H1 (cell line): ENCODE data around the gene TOGARAM1. TPM values are rescaled to one million over a fixed set of nuclear protein-coding genes. Genes with fewer than 3 reads are reported as not detected.

ENCODE experiments used
- CTCF ChIA-PET: fragments of 300-600 bp; sonication (Branson Sonifier 250); formaldehyde crosslinking; loops from one replicate; lab custom pipeline; 2021; ENCODE audit not compliant: partially characterized antibody; lab: Charles Lee
- POLR2A ChIA-PET: fragments of 300-600 bp; sonication (Branson Sonifier 250); formaldehyde crosslinking; loops from one replicate; lab custom pipeline; 2021; ENCODE audit warnings: inconsistent platforms; ENCODE audit not compliant: partially characterized antibody; lab: Charles Lee
- DNase-seq, 2 experiments: peaks; one replicate each; pipeline versions ENCODE4 v3.0.0 to v3.0.0-alpha.2; 2010 to 2022; ENCODE audit warnings: low spot score in 2 of 2, low read depth in 1 of 2, mixed read lengths in 1 of 2
- FAIRE-seq: peaks from 2 replicates; lab custom pipeline; 2011; peaks lifted over from hg19 to GRCh38; lab: Jason Lieb, UNC
- H2AFZ ChIP-seq: 2 replicates; pipeline ENCODE4 v1.8.1; 2012; ENCODE audit warnings: low read length, inconsistent platforms
- H2AK5ac ChIP-seq: 2 replicates; pipeline ENCODE4 v1.6.1; 2013; ENCODE audit warnings: low read depth, low read length
- H2BK120ac ChIP-seq: replicated peaks from 2 replicates; pipeline ENCODE3; 2013; ENCODE audit warnings: low read depth, low read length, inconsistent platforms
- H2BK12ac ChIP-seq: 2 replicates; pipeline ENCODE4 v1.6.1; 2013; ENCODE audit warnings: low read depth, low read length
- H2BK15ac ChIP-seq: 2 replicates; pipeline ENCODE4 v1.6.1; 2013; ENCODE audit warnings: low read length
- H2BK20ac ChIP-seq: 2 replicates; pipeline ENCODE4 v1.6.1; 2013; ENCODE audit warnings: low read length
- H2BK5ac ChIP-seq: 2 replicates; pipeline ENCODE4 v1.6.1; 2013; ENCODE audit warnings: low read depth, low read length
- H3K14ac ChIP-seq: 2 replicates; pipeline ENCODE4 v1.6.1; 2013; ENCODE audit warnings: inconsistent platforms; ENCODE audit not compliant: insufficient read length
- H3K18ac ChIP-seq: 2 replicates; pipeline ENCODE4 v1.6.1; 2013; ENCODE audit warnings: low read length; ENCODE audit errors: extremely low read depth
- H3K23ac ChIP-seq: 2 replicates; pipeline ENCODE4 v1.6.1; 2013; ENCODE audit warnings: inconsistent platforms; ENCODE audit not compliant: insufficient read length
- H3K23me2 ChIP-seq: 2 replicates; pipeline ENCODE4 v1.6.1; 2013; ENCODE audit warnings: low read depth, low read length
- H3K27ac ChIP-seq: 2 replicates; pipeline ENCODE4 v1.6.1; 2011; ENCODE audit warnings: low read depth, low read length, inconsistent platforms
- H3K27me3 ChIP-seq, 4 experiments: replicated peaks in 1 of 4; 1 replicate in 1 of 4; 2 replicates in 3 of 4; pipeline versions ENCODE4 v1.6.1 to v1.8.1; 2011 to 2013; ENCODE audit warnings: low read length in 3 of 4, mild to moderate bottlenecking in 3 of 4, inconsistent platforms in 2 of 4, mixed read lengths in 2 of 4, moderate library complexity in 1 of 4; ENCODE audit not compliant: control insufficient read depth in 3 of 4, insufficient read depth in 3 of 4; ENCODE audit errors: extremely low read depth in 1 of 4
- H3K36me3 ChIP-seq, 4 experiments: 2 replicates each; pipeline versions ENCODE4 v1.6.1 to v1.8.1; 2011 to 2013; ENCODE audit warnings: mild to moderate bottlenecking in 4 of 4, low read length in 3 of 4, moderate library complexity in 2 of 4, control low read depth in 1 of 4, inconsistent platforms in 1 of 4; ENCODE audit not compliant: insufficient read depth in 4 of 4, control insufficient read depth in 2 of 4
- H3K4ac ChIP-seq: replicated peaks from 2 replicates; pipeline ENCODE3; 2013; ENCODE audit warnings: low read length, low read depth, mixed read lengths, inconsistent platforms; ENCODE audit not compliant: insufficient read length
- H3K4me1 ChIP-seq, 4 experiments: replicated peaks in 1 of 4; 1 replicate in 1 of 4; 2 replicates in 3 of 4; pipeline versions ENCODE4 v1.6.1 to v1.8.1; 2011 to 2013; ENCODE audit warnings: low read length in 3 of 4, inconsistent platforms in 2 of 4, mixed read lengths in 1 of 4; ENCODE audit not compliant: insufficient read depth in 4 of 4, control insufficient read depth in 3 of 4
- H3K4me2 ChIP-seq, 2 experiments: 2 replicates each; pipeline versions ENCODE4 v1.6.1 to v1.8.1; 2011 to 2013; ENCODE audit warnings: low read depth in 2 of 2, low read length in 2 of 2, control low read depth in 1 of 2, inconsistent platforms in 1 of 2, mild to moderate bottlenecking in 1 of 2; ENCODE audit not compliant: insufficient read depth in 1 of 2
- H3K4me3 ChIP-seq, 4 experiments: fragments of 200-600, 300-600 bp in 1 of 4; sonication (generic), shearing (Covaris generic), sonication (Bioruptor Twin) in 1 of 4; 2 replicates each; pipeline versions ENCODE4 v1.5.1 to v1.8.1; 2011 to 2016; ENCODE audit warnings: low read length in 4 of 4, low read depth in 3 of 4, control low read depth in 2 of 4, inconsistent platforms in 2 of 4, mild to moderate bottlenecking in 2 of 4, mixed read lengths in 1 of 4, moderate library complexity in 1 of 4; ENCODE audit not compliant: insufficient read depth in 2 of 4; ENCODE audit errors: extremely low read depth in 1 of 4
- H3K56ac ChIP-seq: replicated peaks from 2 replicates; pipeline ENCODE3; 2013; ENCODE audit warnings: low read depth, mild to moderate bottlenecking, mixed read lengths, low read length, inconsistent platforms; ENCODE audit not compliant: insufficient read length
- H3K79me1 ChIP-seq: 2 replicates; pipeline ENCODE4 v1.6.1; 2013; ENCODE audit warnings: low read depth, low read length, control low read depth
- H3K79me2 ChIP-seq, 2 experiments: 2 replicates each; pipeline versions ENCODE4 v1.6.1 to v1.8.1; 2012 to 2013; ENCODE audit warnings: low read length in 2 of 2, mild to moderate bottlenecking in 2 of 2, inconsistent platforms in 1 of 2; ENCODE audit not compliant: insufficient read depth in 2 of 2, control insufficient read depth in 1 of 2
- H3K9ac ChIP-seq, 4 experiments: replicated peaks in 1 of 4; 1 replicate in 1 of 4; 2 replicates in 3 of 4; pipeline versions ENCODE4 v1.6.1 to v1.8.1; 2011 to 2013; ENCODE audit warnings: low read depth in 3 of 4, low read length in 3 of 4, control low read depth in 2 of 4, mild to moderate bottlenecking in 2 of 4, moderate library complexity in 2 of 4, inconsistent platforms in 1 of 4; ENCODE audit errors: extremely low read depth in 1 of 4
- H3K9me3 ChIP-seq, 2 experiments: 2 replicates each; pipeline versions ENCODE4 v1.6.1 to v1.8.1; 2012 to 2013; ENCODE audit warnings: mild to moderate bottlenecking in 2 of 2, moderate library complexity in 2 of 2, control low read depth in 1 of 2, inconsistent platforms in 1 of 2, low read depth in 1 of 2, low read length in 1 of 2, mixed read lengths in 1 of 2; ENCODE audit not compliant: insufficient read depth in 2 of 2
- H4K20me1 ChIP-seq, 2 experiments: replicated peaks in 1 of 2; 2 replicates each; pipeline versions ENCODE3 to v1.8.1; 2011 to 2013; ENCODE audit warnings: inconsistent platforms in 2 of 2, low read length in 2 of 2, mild to moderate bottlenecking in 1 of 2; ENCODE audit not compliant: insufficient read depth in 2 of 2, control insufficient read depth in 1 of 2
- H4K5ac ChIP-seq: 2 replicates; pipeline ENCODE4 v1.6.1; 2013; ENCODE audit warnings: low read length, low read depth, mixed read lengths, inconsistent platforms; ENCODE audit not compliant: insufficient read length
- H4K8ac ChIP-seq: 2 replicates; pipeline ENCODE4 v1.8.0; 2013; ENCODE audit warnings: mild to moderate bottlenecking, moderate library complexity, low read length, inconsistent platforms; ENCODE audit not compliant: insufficient read depth; ENCODE audit errors: extremely low read depth
- H4K91ac ChIP-seq: replicated peaks from 2 replicates; pipeline ENCODE3; 2013; ENCODE audit warnings: low read length, mixed read lengths, inconsistent platforms; ENCODE audit not compliant: insufficient read length
- BACH1 ChIP-seq: IDR thresholded peaks from 2 replicates; pipeline ENCODE4 v1.6.1; 2012; ENCODE audit warnings: low read length, improper control_type of control experiment
- EGR1 ChIP-seq: IDR thresholded peaks from 2 replicates; pipeline ENCODE4 v1.6.1; 2011; ENCODE audit warnings: low read depth, low read length, borderline replicate concordance
- EZH2 ChIP-seq: fragments of 200-600 bp; sonication (generic); IDR thresholded peaks from 2 replicates; pipeline ENCODE4 v1.7.1; 2012; ENCODE audit warnings: low read depth, mild to moderate bottlenecking, moderate library complexity, low read length, inconsistent platforms; ENCODE audit not compliant: severe bottlenecking
- FOSL1 ChIP-seq: IDR thresholded peaks from 2 replicates; pipeline ENCODE4 v1.6.1; 2011; ENCODE audit warnings: mild to moderate bottlenecking, low read depth, low read length, moderate library complexity; ENCODE audit not compliant: insufficient read depth
- GTF2F1 ChIP-seq: IDR thresholded peaks from 2 replicates; pipeline ENCODE4 v1.6.1; 2012; ENCODE audit warnings: low read depth, low read length, improper control_type of control experiment, borderline replicate concordance
- HDAC2 ChIP-seq, 2 experiments: fragments of 300-600 bp in 1 of 2; sonication (generic) in 1 of 2; IDR thresholded peaks; 2 replicates each; pipeline ENCODE4 v1.6.1; 2011 to 2012; ENCODE audit warnings: low read depth in 2 of 2, low read length in 2 of 2, mild to moderate bottlenecking in 2 of 2, moderate library complexity in 2 of 2, borderline replicate concordance in 1 of 2, inconsistent platforms in 1 of 2
- HDAC6 ChIP-seq: IDR thresholded peaks from one replicate; pipeline ENCODE4 v1.7.1; 2012; ENCODE audit warnings: low read depth, mild to moderate bottlenecking, inconsistent platforms, low read length, moderate library complexity
- JUN ChIP-seq: IDR thresholded peaks from 2 replicates; pipeline ENCODE4 v1.6.1; 2011; ENCODE audit warnings: low read depth, mild to moderate bottlenecking, improper control_type of control experiment, low read length
- POLR2A ChIP-seq, 2 experiments: IDR thresholded peaks; 1 replicate in 1 of 2; 2 replicates in 1 of 2; pipeline ENCODE4 v1.6.1; 2011; ENCODE audit warnings: low read depth in 2 of 2, low read length in 2 of 2, mild to moderate bottlenecking in 2 of 2; ENCODE audit errors: control extremely low read depth in 1 of 2
- POU5F1 ChIP-seq: IDR thresholded peaks from 2 replicates; pipeline ENCODE4 v1.6.1; 2011; ENCODE audit warnings: low read depth, mild to moderate bottlenecking, low read length, moderate library complexity
- RAD21 ChIP-seq, 2 experiments: IDR thresholded peaks in 1 of 2; conservative IDR thresholded peaks in 1 of 2; 2 replicates each; pipeline ENCODE4 v1.6.1; 2011; ENCODE audit warnings: low read depth in 2 of 2, low read length in 2 of 2, improper control_type of control experiment in 1 of 2, inconsistent platforms in 1 of 2, mild to moderate bottlenecking in 1 of 2, moderate library complexity in 1 of 2
- SP1 ChIP-seq: IDR thresholded peaks from 2 replicates; pipeline ENCODE4 v1.6.1; 2011; ENCODE audit warnings: low read depth, low read length
- TAF1 ChIP-seq: IDR thresholded peaks from 2 replicates; pipeline ENCODE4 v1.6.1; 2011; ENCODE audit warnings: mild to moderate bottlenecking, low read depth, low read length
- WGBS, 2 experiments: shearing (Covaris generic) in 1 of 2; methylation state at CpG; one replicate each; pipeline versions ENCODE4 v1.1.6 to v1.1.7; 2013 to 2015; ENCODE audit warnings: low lambda C conversion rate in 2 of 2, mixed read lengths in 2 of 2, inconsistent platforms in 1 of 2, low coverage in 1 of 2, missing lambda C conversion rate in 1 of 2; ENCODE audit not compliant: insufficient replicate concordance in 2 of 2, insufficient coverage in 1 of 2, insufficient read length in 1 of 2; ENCODE audit errors: extremely low coverage in 1 of 2, missing lambda C conversion rate in 1 of 2; 5-methylcytosine and 5-hydroxymethylcytosine counted together
- polyA plus RNA-seq, 7 experiments: library from polyadenylated mRNA; depleted of rRNA in 3 of 7; stranded (reverse) in 5 of 7; unstranded in 2 of 7; fragments of >200 nt in 5 of 7; fragments of 200-250 nt in 2 of 7; gene quantifications; 1 replicate in 5 of 7; 2 replicates in 1 of 7; 4 replicates in 1 of 7; pipeline versions ENCODE4 v1.2.1 to v1.2.3, GENCODE V29; 2011 to 2013; ENCODE audit warnings: missing spikeins in 2 of 7, mixed read lengths in 2 of 7
- total RNA-seq: library from RNA; stranded (reverse); fragmentation: NEBNext Ultra II Directional; extraction: Animal tissue kit (Norgen Biotek cat#: 25700); gene quantifications from 2 replicates; pipeline ENCODE4 v1.2.1, GENCODE V29; 2021
- TF ChIP-seq, protein P1 (sequence below): IDR thresholded peaks from 2 replicates; pipeline ENCODE4 v1.6.1; 2012; ENCODE audit warnings: inconsistent platforms

The TOGARAM1 gene
- total and polyA plus RNA-seq, 2 of the 8 experiments (the other 6 are each of a cell fraction or from before 2014, with no cell fraction given): 2.5 to 6.8 TPM

GRCh38 chr14:45096218-45096617 is 134.2 kb downstream of the TOGARAM1 start:
- H3K14ac ChIP-seq: no peak overlapping the region
- no peak overlapping the region for H4K5ac ChIP-seq
- WGBS, 2 experiments: 96% methylated on average over 4 of the region's 4 CpGs; no CpG with 5 or more reads in 1 of the 2 experiments
- no peak overlapping the region for H3K27ac ChIP-seq
- H2BK120ac ChIP-seq: no peak overlapping the region
- FAIRE-seq (no peak), DNase-seq (no peak)
- H3K36me3 ChIP-seq: peaks cover 5 to 50% (median 17%) of the 10 kb centered on the region in 4 experiments; a peak in 7 of 8 replicates
- H2BK12ac ChIP-seq: no peak overlapping the region
- no peak overlapping the region for H2AK5ac ChIP-seq
- no peak overlapping the region for H3K9ac ChIP-seq
- H4K8ac ChIP-seq: no peak overlapping the region; the same call in 1 of the 2 replicates
- H2BK15ac ChIP-seq: no peak overlapping the region
- no peaks in the 10 kb centered on the region for H3K23me2 ChIP-seq
- POLR2A ChIA-PET: no interaction called here
- no peak overlapping the region for H3K56ac ChIP-seq
- H4K91ac ChIP-seq: no peak overlapping the region
- H3K18ac ChIP-seq: no peak overlapping the region
- H3K23ac ChIP-seq: no peak overlapping the region
- H3K79me2 ChIP-seq: peaks cover 3 to 40% of the 10 kb centered on the region in 2 experiments; a peak in 3 of 4 replicates
- H3K4ac ChIP-seq: no peak overlapping the region
- H3K4me3 ChIP-seq: no peak overlapping the region
- H2BK20ac ChIP-seq: no peak overlapping the region
- no peaks in the 10 kb centered on the region; the same call in 1 of the 2 replicates for H3K79me1 ChIP-seq
- H3K4me1 ChIP-seq: no peaks in the 10 kb centered on the region
- CTCF ChIA-PET: interaction anchor here (4.0 kb wide), 1 partner anchor 182 kb away, joined by 17 read pairs; no protein-coding TSS in a partner anchor
- H3K27me3 ChIP-seq: no peaks in the 10 kb centered on the region
- H2BK5ac ChIP-seq: no peak overlapping the region
- H3K4me2 ChIP-seq: no peak overlapping the region
- peaks cover 3 to 4% of the 10 kb centered on the region in 2 experiments for H4K20me1 ChIP-seq
- H2AFZ ChIP-seq: no peak overlapping the region
- H3K9me3 ChIP-seq: no peaks in the 10 kb centered on the region
- TF ChIP-seq HDAC6 (no peak), TAF1 (no peak), POU5F1 (no peak), POLR2A (IDR thresholded peaks at IDR 0.05; ENCODE audit: control extremely low read depth in 1 of 2, low read depth in 2 of 2, low read length in 2 of 2) (no peak), JUN (no peak), FOSL1 (no peak), HDAC2 (IDR thresholded peaks at IDR 0.05; ENCODE audit: borderline replicate concordance in 1 of 2, low read depth in 2 of 2, low read length in 2 of 2) (no peak), SP1 (no peak), BACH1 (no peak), GTF2F1 (no peak), EGR1 (no peak), EZH2 (no peak), RAD21 (IDR thresholded peaks at IDR 0.05 in 1 of 2, conservative IDR thresholded peaks at IDR 0.05 in 1 of 2; ENCODE audit: low read depth in 2 of 2, low read length in 2 of 2) (no peak)
- TF ChIP-seq, protein P1, sequence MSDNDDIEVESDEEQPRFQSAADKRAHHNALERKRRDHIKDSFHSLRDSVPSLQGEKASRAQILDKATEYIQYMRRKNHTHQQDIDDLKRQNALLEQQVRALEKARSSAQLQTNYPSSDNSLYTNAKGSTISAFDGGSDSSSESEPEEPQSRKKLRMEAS: no peak
